Natural killer cell (primary cell): ENCODE measurements around the gene MICOS13. TPM values are rescaled to one million over a fixed set of nuclear protein-coding genes. Genes with fewer than 3 reads are reported as not detected.

Source experiments
- ATAC-seq, 3 donors: fragments of 150-1000 bp in 2 of 3; fragments of 200-7000 bp in 1 of 3; cut with Tn5 transposase; 1 replicate in 1 of 3; 2 replicates in 2 of 3; pipeline ENCODE4 v1.10.0; 2021; ENCODE audit warnings: mild to moderate bottlenecking in 2 of 3, moderate library complexity in 2 of 3
- DNase-seq, 2 donors: peaks; one replicate each; pipeline versions ENCODE4 v3.0.0 to v3.0.0-alpha.2; 2013 to 2021; ENCODE audit warnings: mixed read lengths in 1 of 2
- H3K27ac ChIP-seq: one replicate; pipeline ENCODE4 v1.5.1; 2013; ENCODE audit warnings: mild to moderate bottlenecking, low read length
- H3K27me3 ChIP-seq: one replicate; pipeline ENCODE4 v1.6.1; 2013; ENCODE audit warnings: low read length; ENCODE audit not compliant: control insufficient read depth, insufficient read depth
- H3K36me3 ChIP-seq: one replicate; pipeline ENCODE4 v1.6.1; 2013; ENCODE audit warnings: low read length; ENCODE audit not compliant: control insufficient read depth, insufficient read depth
- H3K4me1 ChIP-seq: one replicate; pipeline ENCODE4 v1.6.1; 2013; ENCODE audit warnings: low read length; ENCODE audit not compliant: control insufficient read depth, insufficient read depth
- H3K4me3 ChIP-seq: one replicate; pipeline ENCODE4 v1.5.1; 2013; ENCODE audit warnings: low read length
- H3K9me3 ChIP-seq: one replicate; pipeline ENCODE4 v1.6.1; 2013; ENCODE audit warnings: low read length; ENCODE audit not compliant: control insufficient read depth, insufficient read depth
- H3K27ac Mint-ChIP-seq, 2 donors: one replicate each; pipeline ENCODE4 v1.8.0; 2022; ENCODE audit warnings: mild to moderate bottlenecking in 2 of 2, mixed read lengths in 2 of 2, moderate library complexity in 1 of 2
- H3K27me3 Mint-ChIP-seq, 2 donors: one replicate each; pipeline ENCODE4 v1.8.0; 2022; ENCODE audit warnings: low read depth in 2 of 2, mixed read lengths in 2 of 2
- H3K36me3 Mint-ChIP-seq: one replicate; pipeline ENCODE4 v1.8.0; 2022; ENCODE audit warnings: mixed read lengths
- H3K4me1 Mint-ChIP-seq, 2 donors: one replicate each; pipeline ENCODE4 v1.8.0; 2022; ENCODE audit warnings: mixed read lengths in 2 of 2
- H3K4me3 Mint-ChIP-seq: one replicate; pipeline ENCODE4 v1.8.0; 2022; ENCODE audit warnings: mild to moderate bottlenecking, moderate library complexity, mixed read lengths
- H3K9me3 Mint-ChIP-seq, 2 donors: one replicate each; pipeline ENCODE4 v1.8.0; 2022; ENCODE audit warnings: mixed read lengths in 2 of 2
- WGBS: methylation state at CpG from one replicate; pipeline ENCODE4 v1.1.7; 2013; ENCODE audit warnings: missing lambda C conversion rate; ENCODE audit not compliant: insufficient coverage; 5-methylcytosine and 5-hydroxymethylcytosine counted together
- intact Hi-C: fragments of 100-400 bp; cut with micrococcal nuclease; formaldehyde crosslinking; loops from one replicate; pipeline ENCODE4 v1.14.2; 2022
- total RNA-seq, 4 donors: library from RNA; stranded (reverse); fragments of 120-200 nt in 1 of 4; gene quantifications; one replicate each; pipeline versions ENCODE4 v1.2.3 to v1.2.4, GENCODE V29; 2013 to 2022
- TF ChIP-seq, protein P1 (sequence below): fragments of 200-600 bp; IDR thresholded peaks from one replicate; pipeline ENCODE4 v1.8.0; 2022; ENCODE audit warnings: antibody characterized with exemption

MICOS13 gene
- total RNA-seq, 3 donors from 2014 or later (not counting 1 experiment from before 2014, with no cell fraction given), result 17.7 to 27.7 (median 25.1) TPM

DNA sequence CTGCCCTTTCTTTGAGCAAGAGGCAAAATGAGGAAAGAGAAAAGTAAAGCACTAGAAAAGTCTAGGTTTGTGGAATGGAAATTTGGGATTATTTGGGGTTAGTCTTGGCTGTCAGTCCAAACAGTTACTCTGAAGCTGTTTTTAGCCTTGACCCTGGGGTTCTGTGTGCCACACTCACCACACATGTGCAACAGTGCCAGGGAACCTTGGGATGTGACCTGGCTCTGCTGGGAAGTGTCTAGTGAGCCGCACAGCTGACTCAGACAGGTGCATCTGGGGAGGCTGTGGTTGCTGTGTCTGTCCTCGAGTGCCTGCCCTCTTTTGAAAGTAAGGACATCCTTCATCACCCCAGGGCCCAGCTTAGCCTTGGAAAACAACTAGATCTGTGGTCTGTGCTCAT is 15.8 kb downstream of the MICOS13 start:
- Mint-ChIP-seq H3K36me3 (peaks cover 10% of the 10 kb centered on the region), H3K27ac (peak overlapping the region in 1 of 2 donors; percentile 29), H3K4me3 (no peak overlapping the region), H3K9me3 (no peaks in the 10 kb centered on the region), H3K27me3 (no peaks in the 10 kb centered on the region), H3K4me1 (no peaks in the 10 kb centered on the region)
- TF ChIP-seq, protein P1, sequence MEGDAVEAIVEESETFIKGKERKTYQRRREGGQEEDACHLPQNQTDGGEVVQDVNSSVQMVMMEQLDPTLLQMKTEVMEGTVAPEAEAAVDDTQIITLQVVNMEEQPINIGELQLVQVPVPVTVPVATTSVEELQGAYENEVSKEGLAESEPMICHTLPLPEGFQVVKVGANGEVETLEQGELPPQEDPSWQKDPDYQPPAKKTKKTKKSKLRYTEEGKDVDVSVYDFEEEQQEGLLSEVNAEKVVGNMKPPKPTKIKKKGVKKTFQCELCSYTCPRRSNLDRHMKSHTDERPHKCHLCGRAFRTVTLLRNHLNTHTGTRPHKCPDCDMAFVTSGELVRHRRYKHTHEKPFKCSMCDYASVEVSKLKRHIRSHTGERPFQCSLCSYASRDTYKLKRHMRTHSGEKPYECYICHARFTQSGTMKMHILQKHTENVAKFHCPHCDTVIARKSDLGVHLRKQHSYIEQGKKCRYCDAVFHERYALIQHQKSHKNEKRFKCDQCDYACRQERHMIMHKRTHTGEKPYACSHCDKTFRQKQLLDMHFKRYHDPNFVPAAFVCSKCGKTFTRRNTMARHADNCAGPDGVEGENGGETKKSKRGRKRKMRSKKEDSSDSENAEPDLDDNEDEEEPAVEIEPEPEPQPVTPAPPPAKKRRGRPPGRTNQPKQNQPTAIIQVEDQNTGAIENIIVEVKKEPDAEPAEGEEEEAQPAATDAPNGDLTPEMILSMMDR, result no peak
- ATAC-seq (no peak), DNase-seq (no peak)
- H3K27me3 ChIP-seq, result no peaks in the 10 kb centered on the region
- H3K36me3 ChIP-seq, result peaks cover 88% of the 10 kb centered on the region
- no peaks in the 10 kb centered on the region for H3K9me3 ChIP-seq
- no peak overlapping the region for H3K27ac ChIP-seq
- no peaks in the 10 kb centered on the region for H3K4me1 ChIP-seq
- WGBS, result 94% methylated on average over 2 of the region's 2 CpGs
- intact Hi-C loops, result no loop called here
- no peak overlapping the region for H3K4me3 ChIP-seq

DNA sequence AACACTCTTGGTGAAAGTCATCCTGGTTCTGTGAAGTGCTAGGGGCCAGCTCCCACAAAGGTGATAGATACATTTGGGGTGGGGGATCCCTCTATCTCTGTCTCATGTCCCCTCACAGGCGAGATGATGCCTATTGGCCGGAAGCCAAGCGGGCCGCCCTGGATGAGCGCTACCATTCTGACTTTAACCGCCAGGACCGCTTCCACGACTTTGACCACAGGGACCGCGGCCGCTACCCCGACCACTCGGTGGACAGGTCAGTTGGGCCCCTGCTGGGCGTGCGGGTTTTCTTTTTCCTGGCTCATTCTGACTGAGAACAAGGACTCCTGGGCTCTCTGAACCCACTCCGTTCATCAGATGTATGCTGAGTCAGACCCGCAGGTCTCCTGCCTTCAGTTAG is 16.4 kb downstream of the MICOS13 start:
- intact Hi-C loops, result no loop called here
- peaks cover 10% of the 10 kb centered on the region for H3K36me3 Mint-ChIP-seq
- H3K4me3 Mint-ChIP-seq, result no peak overlapping the region
- TF ChIP-seq, protein P1, result no peak
- H3K27ac ChIP-seq, result no peak overlapping the region
- H3K27me3 Mint-ChIP-seq, result no peaks in the 10 kb centered on the region
- H3K9me3 ChIP-seq, result no peaks in the 10 kb centered on the region
- 96% methylated on average over 17 of the region's 17 CpGs for WGBS
- no peak for DNase-seq
- no peak for ATAC-seq
- no peak overlapping the region for H3K4me3 ChIP-seq
- H3K4me1 Mint-ChIP-seq, result no peaks in the 10 kb centered on the region
- H3K9me3 Mint-ChIP-seq, result no peaks in the 10 kb centered on the region
- H3K27me3 ChIP-seq, result no peaks in the 10 kb centered on the region
- peaks cover 87% of the 10 kb centered on the region for H3K36me3 ChIP-seq
- H3K27ac Mint-ChIP-seq, result no peak overlapping the region
- H3K4me1 ChIP-seq, result no peaks in the 10 kb centered on the region

DNA sequence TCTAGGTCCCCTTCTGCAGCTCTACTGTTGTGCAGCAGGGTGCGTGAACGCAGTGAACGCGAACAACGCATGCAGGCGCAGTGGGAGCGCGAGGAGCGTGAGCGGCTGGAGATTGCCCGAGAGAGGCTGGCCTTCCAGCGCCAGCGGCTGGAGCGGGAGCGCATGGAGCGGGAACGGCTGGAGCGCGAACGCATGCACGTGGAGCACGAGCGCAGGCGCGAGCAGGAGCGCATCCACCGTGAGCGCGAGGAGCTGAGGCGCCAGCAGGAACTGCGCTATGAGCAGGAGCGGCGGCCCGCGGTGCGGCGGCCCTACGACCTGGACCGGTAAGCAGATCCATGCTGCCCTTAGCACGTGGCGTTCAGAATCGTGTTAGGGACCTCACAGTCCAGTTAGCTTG is 18.8 kb downstream of the MICOS13 start:
- Mint-ChIP-seq H3K9me3 (no peaks in the 10 kb centered on the region), H3K4me3 (no peak overlapping the region), H3K27me3 (no peaks in the 10 kb centered on the region), H3K36me3 (peaks cover 18% of the 10 kb centered on the region), H3K27ac (peak overlapping the region in 1 of 2 donors; percentile 18), H3K4me1 (no peaks in the 10 kb centered on the region)
- no peaks in the 10 kb centered on the region for H3K9me3 ChIP-seq
- TF ChIP-seq, protein P1, result no peak
- 98% methylated on average over 42 of the region's 42 CpGs for WGBS
- no peaks in the 10 kb centered on the region for H3K4me1 ChIP-seq
- intact Hi-C loops, result no loop called here
- ATAC-seq, result peak in 1 of 3 donors; percentile 19
- H3K27me3 ChIP-seq, result no peaks in the 10 kb centered on the region
- no peak overlapping the region for H3K27ac ChIP-seq
- no peak for DNase-seq
- H3K4me3 ChIP-seq, result no peak overlapping the region
- peaks cover 84% of the 10 kb centered on the region for H3K36me3 ChIP-seq

DNA sequence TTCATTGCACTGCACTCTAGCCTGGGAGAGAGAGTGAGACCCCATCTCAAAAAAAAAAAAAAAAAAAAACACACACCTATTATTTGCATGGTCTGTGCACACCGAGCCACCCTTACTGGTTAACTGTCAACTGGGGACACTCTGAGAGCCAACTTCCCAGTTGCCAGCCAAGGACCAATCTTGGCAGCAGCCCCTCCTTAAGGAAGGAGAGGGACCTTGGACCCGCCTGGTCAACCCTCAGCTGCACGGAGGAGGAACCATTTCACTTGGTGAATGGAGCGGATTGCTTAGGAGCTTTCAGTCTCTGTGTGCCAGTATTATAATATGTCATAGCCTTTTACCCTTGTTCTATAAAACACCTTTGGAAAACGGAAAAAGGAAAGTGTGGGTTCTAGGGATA is 24.9 kb downstream of the MICOS13 start:
- H3K27me3 ChIP-seq, result no peaks in the 10 kb centered on the region
- Mint-ChIP-seq H3K27ac (peak overlapping the region in 1 of 2 donors; percentile 4), H3K27me3 (no peaks in the 10 kb centered on the region), H3K36me3 (peaks cover 7% of the 10 kb centered on the region), H3K9me3 (no peaks in the 10 kb centered on the region), H3K4me1 (no peaks in the 10 kb centered on the region), H3K4me3 (no peak overlapping the region)
- no peaks in the 10 kb centered on the region for H3K4me1 ChIP-seq
- peaks cover 83% of the 10 kb centered on the region for H3K36me3 ChIP-seq
- no peak overlapping the region for H3K27ac ChIP-seq
- TF ChIP-seq, protein P1, result no peak
- ATAC-seq, result no peak
- no peak for DNase-seq
- 97% methylated on average over 4 of the region's 5 CpGs for WGBS
- no peaks in the 10 kb centered on the region for H3K9me3 ChIP-seq
- intact Hi-C loops, result no loop called here
- H3K4me3 ChIP-seq, result no peak overlapping the region
